ENCODE data around the gene PDIA3. TPM values are rescaled to one million over a fixed set of nuclear protein-coding genes. Genes with fewer than 3 reads are reported as not detected.
A peak's percentile ranks its signal among the peaks of the same experiment; 100 is the strongest.

The PDIA3 gene
- total and polyA plus RNA-seq, 2 of the 13 experiments (the other 11 are each of a cell fraction or from before 2014, with no cell fraction given): 238 to 433 TPM

- TF ChIP-seq ZNF501 (CRISPR knock-in tag; IDR thresholded peaks at IDR 0.05) (0 out of 2 replicates have a peak, but pooled peaks have one; percentile 52), SP1 (IDR thresholded peaks at IDR 0.05) (no peak), SP1 (CRISPR knock-in tag; IDR thresholded peaks at IDR 0.05) (no peak; the same call in 1 of the 2 replicates), KLF6 (CRISPR knock-in tag; IDR thresholded peaks at IDR 0.05) (0 out of 2 replicates have a peak, but pooled peaks have one; percentile 28), IKZF5 (CRISPR knock-in tag; IDR thresholded peaks at IDR 0.05) (0 out of 2 replicates have a peak, but pooled peaks have one; percentile 25), E2F5 (CRISPR knock-in tag; conservative IDR thresholded peaks at IDR 0.05) (0 out of 2 replicates have a peak, but pooled peaks have one; percentile 16), ZNF503 (CRISPR knock-in tag; IDR thresholded peaks at IDR 0.05) (no peak), NFRKB (IDR thresholded peaks at IDR 0.05) (no peak), ZNF598 (CRISPR knock-in tag; IDR thresholded peaks at IDR 0.05; ENCODE audit: borderline replicate concordance) (0 out of 2 replicates have a peak, but pooled peaks have one; percentile 35), BATF2 (CRISPR knock-in tag; IDR thresholded peaks at IDR 0.05) (0 out of 2 replicates have a peak, but pooled peaks have one; percentile 52), ZNF713 (CRISPR knock-in tag; IDR thresholded peaks at IDR 0.05) (no peak), ZNF3 (CRISPR knock-in tag; IDR thresholded peaks at IDR 0.05) (no peak), ZNF292 (CRISPR knock-in tag; IDR thresholded peaks at IDR 0.05; ENCODE audit: borderline replicate concordance, low read depth) (peak; percentile 48; the same call in 1 of the 2 replicates), ZNF253 (CRISPR knock-in tag; IDR thresholded peaks at IDR 0.05; ENCODE audit: borderline replicate concordance) (peak; percentile 69; the same call in 1 of the 2 replicates), ZFP91 (CRISPR knock-in tag; IDR thresholded peaks at IDR 0.05; ENCODE audit: borderline replicate concordance) (peak; percentile 34; the same call in 1 of the 2 replicates), ZNF552 (CRISPR knock-in tag; IDR thresholded peaks at IDR 0.05; ENCODE audit: borderline replicate concordance) (0 out of 2 replicates have a peak, but pooled peaks have one; percentile 44), THAP8 (CRISPR knock-in tag; IDR thresholded peaks at IDR 0.05; ENCODE audit: borderline replicate concordance) (no peak), ZNF414 (CRISPR knock-in tag; IDR thresholded peaks at IDR 0.05) (peak; percentile 1; the same call in 1 of the 2 replicates), ELF4 (CRISPR knock-in tag; IDR thresholded peaks at IDR 0.05; ENCODE audit: borderline replicate concordance) (peak; percentile 2; the same call in 1 of the 2 replicates), FIP1L1 (IDR thresholded peaks at IDR 0.05; ENCODE audit: borderline replicate concordance, insufficient read depth, low read depth, low read length) (no peak)
Measured at GRCh38 chr15:43776101-43776717, 30.0 kb downstream of the PDIA3 start (continued).

Data from HepG2 (cell line).